ENCODE data around the gene FAM13A.

- TF ChIP-seq CTCF (IDR thresholded peaks at IDR 0.05; ENCODE audit: low read depth, low read length) (no peak), POLR2A (IDR thresholded peaks at IDR 0.05; ENCODE audit: extremely low read depth, insufficient read length) (no peak)
These were observed 80.8 kb downstream of the FAM13A start for GRCh38 chr4:88975958-88976774.
